PFSK-1 (cell line): ENCODE results near the gene EHMT2.

ENCODE experiments used
- FOXP2 ChIP-seq: optimal IDR thresholded peaks from 2 replicates; pipeline ENCODE3; 2011; ENCODE audit warnings: borderline replicate concordance, control low read depth, inconsistent platforms; ENCODE audit not compliant: insufficient read depth; ENCODE audit errors: extremely low read length, extremely low read depth
- POLR2AphosphoS5 ChIP-seq: IDR thresholded peaks from 2 replicates; pipeline ENCODE4 v1.6.1; 2012; ENCODE audit warnings: low read depth, mild to moderate bottlenecking, control low read depth, low read length, moderate library complexity
- REST ChIP-seq, 2 experiments: IDR thresholded peaks; 2 replicates each; pipeline versions ENCODE4 v1.6.1 to v1.8.0; 2011 to 2012; ENCODE audit warnings: low read depth in 2 of 2, low read length in 2 of 2, control low read depth in 1 of 2, inconsistent platforms in 1 of 2, mild to moderate bottlenecking in 1 of 2, moderate library complexity in 1 of 2; ENCODE audit not compliant: insufficient read depth in 1 of 2
- SIN3A ChIP-seq: IDR thresholded peaks from 2 replicates; pipeline ENCODE4 v1.6.1; 2012; ENCODE audit warnings: mild to moderate bottlenecking, low read length, moderate library complexity, borderline replicate concordance; ENCODE audit not compliant: insufficient read depth
- TAF1 ChIP-seq: IDR thresholded peaks from 2 replicates; pipeline ENCODE4 v1.6.1; 2012; ENCODE audit warnings: low read length, control low read depth, borderline replicate concordance; ENCODE audit not compliant: insufficient read depth

EHMT2 gene

GRCh38 chr6:31933537-31933936 is 36.0 kb upstream of the EHMT2 start:
- TF ChIP-seq REST (IDR thresholded peaks at IDR 0.05; ENCODE audit: insufficient read depth in 1 of 2, low read depth in 2 of 2, low read length in 2 of 2), result no peak

- no peak for TF ChIP-seq SIN3A
These were observed 33.5 kb upstream of the EHMT2 start for GRCh38 chr6:31930962-31931361.

GRCh38 chr6:31928672-31928939 is 31.1 kb upstream of the EHMT2 start:
- TF ChIP-seq TAF1 (no peak), REST (IDR thresholded peaks at IDR 0.05; ENCODE audit: insufficient read depth in 1 of 2, low read depth in 2 of 2, low read length in 2 of 2) (0 out of 4 replicates have a peak, but pooled peaks of 1 of the 2 experiments have one; percentile 54)

- no peak for TF ChIP-seq POLR2AphosphoS5
- TF ChIP-seq REST (IDR thresholded peaks at IDR 0.05; ENCODE audit: insufficient read depth in 1 of 2, low read depth in 2 of 2, low read length in 2 of 2), result no peak
- no peak for TF ChIP-seq TAF1
- no peak for TF ChIP-seq FOXP2
- TF ChIP-seq SIN3A, result no peak
These were observed 30.6 kb upstream of the EHMT2 start for GRCh38 chr6:31927863-31928671.

- no peak for TF ChIP-seq POLR2AphosphoS5
- no peak for TF ChIP-seq FOXP2
- TF ChIP-seq REST (IDR thresholded peaks at IDR 0.05; ENCODE audit: insufficient read depth in 1 of 2, low read depth in 2 of 2, low read length in 2 of 2), result no peak
- TF ChIP-seq SIN3A, result no peak
- no peak for TF ChIP-seq TAF1
These were observed 29.9 kb upstream of the EHMT2 start, which contains the start of gene C2 for GRCh38 chr6:31927242-31927862. TSS of gene C2 (plus strand) at chr6:31927717. CDS start at chr6:31927753, 36 bp downstream.
